Ectodermal cell (in vitro differentiated cells): ENCODE measurements around the gene BTF3L4.

Source experiments
- H3K27ac ChIP-seq: 2 replicates; pipeline ENCODE4 v1.7.0; 2013; ENCODE audit warnings: mild to moderate bottlenecking, low read depth, low read length; ENCODE audit not compliant: insufficient read depth, poor library complexity, severe bottlenecking
- H3K27me3 ChIP-seq: 2 replicates; pipeline ENCODE4 v1.7.0; 2013; ENCODE audit warnings: mild to moderate bottlenecking, low read length; ENCODE audit not compliant: insufficient read depth, control insufficient read depth, poor library complexity, severe bottlenecking
- H3K36me3 ChIP-seq: one replicate; pipeline ENCODE4 v1.7.0; 2013; ENCODE audit warnings: low read length; ENCODE audit not compliant: control insufficient read depth, insufficient read depth
- H3K4me1 ChIP-seq: one replicate; pipeline ENCODE4 v1.7.0; 2013; ENCODE audit warnings: low read length; ENCODE audit not compliant: control insufficient read depth, insufficient read depth
- H3K4me3 ChIP-seq: 2 replicates; pipeline ENCODE4 v1.7.0; 2013; ENCODE audit warnings: low read depth, low read length, control low read depth; ENCODE audit not compliant: insufficient read depth
- H3K9me3 ChIP-seq: 2 replicates; pipeline ENCODE4 v1.7.0; 2013; ENCODE audit warnings: mild to moderate bottlenecking, low read length, moderate library complexity; ENCODE audit not compliant: control insufficient read depth
- WGBS, 2 experiments: methylation state at CpG; one replicate each; pipeline ENCODE4 v1.1.7; 2013; ENCODE audit warnings: missing lambda C conversion rate in 2 of 2; 5-methylcytosine and 5-hydroxymethylcytosine counted together

BTF3L4 gene

DNA sequence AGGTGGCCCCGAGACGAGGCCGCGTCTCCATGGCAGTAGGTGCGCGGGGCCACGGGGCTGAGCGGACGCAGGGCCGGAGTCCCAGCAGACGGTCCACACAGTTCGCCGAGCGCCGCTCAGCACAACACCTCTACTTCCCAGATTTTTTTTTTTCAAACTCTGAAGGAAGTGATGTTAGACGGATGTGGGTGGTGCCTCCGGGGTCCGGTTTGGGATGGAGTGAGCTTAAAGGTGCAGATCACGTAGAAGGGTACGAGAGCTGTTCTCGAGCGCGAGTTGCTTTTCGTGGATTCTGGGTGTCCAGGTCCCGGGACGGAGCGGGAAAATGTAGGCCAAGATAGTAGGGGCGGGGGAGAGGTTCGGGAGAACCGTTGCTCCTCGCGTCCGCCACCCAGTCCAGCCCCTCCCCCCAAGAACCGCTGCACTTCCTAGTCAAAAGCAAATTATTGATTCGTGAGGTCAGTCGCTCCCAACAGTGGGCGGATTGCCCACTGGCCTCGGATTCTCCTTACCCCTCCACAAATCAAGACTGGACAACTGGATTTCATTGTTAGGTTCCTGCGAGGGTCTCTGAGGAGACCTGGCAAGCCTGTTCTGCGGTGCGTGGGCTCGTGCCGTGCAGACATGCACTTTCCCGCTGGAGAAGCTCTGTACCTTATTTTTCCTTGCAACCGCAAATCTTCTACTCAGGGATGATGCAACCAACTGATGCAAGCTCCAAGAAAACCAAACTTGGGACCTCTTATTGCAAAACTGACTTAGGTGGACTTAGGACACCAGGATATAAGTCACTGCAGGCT, 829 bp upstream of the BTF3L4 start, which contains the start of gene TXNDC12:
Gene TXNDC12, minus strand, starts transcription at position 126 of the 800 bp plus-strand sequence. Its CDS starts 95 bp downstream, at position 31.
- H3K9me3 ChIP-seq = no peaks in the 10 kb centered on the region
- H3K27me3 ChIP-seq = no peaks in the 10 kb centered on the region
- peak within 1 kb of the TSS; percentile 93 for H3K27ac ChIP-seq
- peaks cover 7% of the 10 kb centered on the region for H3K4me1 ChIP-seq
- H3K4me3 ChIP-seq = peak within 1 kb of the TSS; percentile 75
- H3K36me3 ChIP-seq = peaks cover 7% of the 10 kb centered on the region
- WGBS, 2 experiments = 0% methylated on average over 44 to 45 of the region's 45 CpGs

DNA sequence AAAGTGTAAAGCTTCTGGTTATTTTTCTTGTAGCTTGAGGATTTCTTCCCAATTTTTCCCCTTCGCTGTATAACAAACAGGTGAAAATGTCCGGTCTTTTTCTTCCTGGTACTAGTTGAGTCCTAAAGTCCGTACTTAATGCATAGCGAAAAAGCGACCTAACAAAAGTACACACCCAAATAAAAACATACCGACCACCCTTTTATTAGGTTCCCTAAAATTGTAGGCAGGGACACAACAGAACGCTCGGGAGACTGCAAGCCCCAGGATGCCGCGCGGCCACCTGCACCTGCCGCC, 281 bp upstream of the BTF3L4 start:
- Histone ChIP-seq H3K4me3 (peak overlapping the region; percentile 75), H3K4me1 (peaks cover 7% of the 10 kb centered on the region), H3K27me3 (no peaks in the 10 kb centered on the region), H3K36me3 (peaks cover 13% of the 10 kb centered on the region), H3K9me3 (no peaks in the 10 kb centered on the region), H3K27ac (peak overlapping the region; percentile 93)
- WGBS, 2 experiments = 0% methylated on average over 12 of the region's 12 CpGs

DNA sequence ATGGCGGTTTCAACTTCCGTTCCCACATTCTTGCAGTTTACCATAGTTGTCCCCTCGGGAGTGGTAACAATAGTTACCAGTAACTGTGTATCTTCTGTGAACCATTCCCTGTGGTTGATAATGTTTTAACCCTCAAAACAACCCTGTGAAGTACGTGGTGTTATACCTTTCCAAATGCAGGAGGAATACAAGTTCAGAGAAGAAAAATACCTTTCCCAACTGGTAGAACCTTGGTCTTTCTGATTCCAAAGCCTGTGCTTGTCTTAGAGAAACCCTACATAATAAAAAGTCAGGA, 789 bp downstream of the BTF3L4 start:
- Histone ChIP-seq H3K27me3 (no peaks in the 10 kb centered on the region), H3K36me3 (peaks cover 15% of the 10 kb centered on the region), H3K27ac (no peak overlapping the region), H3K9me3 (no peaks in the 10 kb centered on the region), H3K4me1 (peaks cover 7% of the 10 kb centered on the region), H3K4me3 (peak overlapping the region; percentile 75)
- whole genome bisulfite sequencing, 2 experiments = 0% methylated on average over 4 of the region's 4 CpGs

DNA sequence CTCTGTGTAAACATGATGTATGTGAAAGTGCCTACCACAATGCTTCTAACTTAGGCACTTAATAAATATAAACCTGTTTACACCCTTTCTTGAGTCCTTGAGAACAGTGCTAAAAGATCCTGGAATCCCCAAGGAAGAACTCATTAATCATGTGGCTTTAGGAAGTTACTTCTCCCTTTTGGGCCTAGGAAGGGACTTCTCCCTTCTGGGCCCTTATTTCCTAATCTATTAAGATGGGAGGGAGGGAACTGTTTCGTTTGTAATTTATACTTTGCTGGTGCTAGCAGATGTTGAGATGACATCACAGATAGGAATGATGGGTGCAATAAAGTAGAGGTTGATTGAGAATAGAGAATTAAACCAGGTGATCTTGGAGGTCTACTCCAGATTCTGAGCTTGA, 1.2 kb downstream of the BTF3L4 start:
- no peak overlapping the region for H3K27ac ChIP-seq
- peak overlapping the region; percentile 75 for H3K4me3 ChIP-seq
- 33 to 42% methylated on average over 1 of the region's 1 CpG for WGBS, 2 experiments

DNA sequence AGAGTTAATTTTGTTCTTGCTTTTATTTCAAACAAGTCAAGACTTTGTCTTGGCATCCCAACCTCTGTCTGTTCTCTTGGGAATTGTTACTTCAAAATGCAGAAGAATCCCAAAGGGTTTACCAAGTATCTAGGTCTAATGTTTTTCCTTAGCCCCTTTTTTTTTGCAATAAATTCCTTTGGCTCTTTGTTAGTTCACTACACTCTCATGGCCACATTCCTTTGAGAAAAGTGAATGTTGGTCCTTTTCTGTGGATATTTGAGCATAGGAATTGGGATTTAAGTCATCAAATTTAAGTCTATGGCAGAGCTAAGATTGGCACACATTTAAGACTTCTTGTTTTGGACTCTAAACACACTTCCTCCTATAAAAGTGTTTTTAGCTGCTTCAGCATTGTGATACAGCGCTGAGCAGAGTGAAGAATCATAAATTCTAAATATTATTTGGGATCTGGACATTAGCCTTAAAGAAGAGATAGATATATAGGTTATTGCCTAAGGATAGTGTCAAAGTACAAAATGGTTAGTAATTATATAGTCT, 1.9 kb downstream of the BTF3L4 start:
- H3K9me3 ChIP-seq = no peaks in the 10 kb centered on the region
- 100% methylated on average over 1 of the region's 1 CpG for WGBS, 2 experiments
- H3K27me3 ChIP-seq = no peaks in the 10 kb centered on the region
- H3K27ac ChIP-seq = no peak overlapping the region
- H3K36me3 ChIP-seq = peaks cover 18% of the 10 kb centered on the region
- peaks cover 7% of the 10 kb centered on the region for H3K4me1 ChIP-seq
- peak overlapping the region; percentile 75 for H3K4me3 ChIP-seq

More for the DNA sequence above, 1.2 kb downstream of the BTF3L4 start:
- Histone ChIP-seq H3K36me3 (peaks cover 15% of the 10 kb centered on the region), H3K4me1 (peaks cover 7% of the 10 kb centered on the region), H3K9me3 (no peaks in the 10 kb centered on the region), H3K27me3 (no peaks in the 10 kb centered on the region)

DNA sequence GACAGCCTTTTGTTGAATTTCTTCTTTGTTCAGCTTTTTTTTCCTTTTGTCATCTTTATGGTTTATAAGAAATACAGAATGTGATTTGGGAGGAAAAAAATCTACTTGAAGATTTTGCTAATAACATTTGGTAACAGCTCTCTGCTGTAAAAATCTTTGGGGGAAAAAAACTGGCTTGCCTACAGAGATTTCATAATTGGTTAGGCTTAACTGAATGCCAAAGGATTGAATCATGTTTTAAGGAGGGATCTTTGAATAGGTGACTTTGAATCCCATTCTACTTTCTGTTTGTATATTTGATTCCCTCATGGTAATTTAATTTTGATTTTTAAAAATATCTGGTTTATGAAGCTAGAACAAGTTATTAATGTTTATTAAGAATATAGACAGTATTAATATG, 3.2 kb downstream of the BTF3L4 start:
- no peaks in the 10 kb centered on the region for H3K27me3 ChIP-seq
- H3K27ac ChIP-seq = no peak overlapping the region
- H3K9me3 ChIP-seq = no peaks in the 10 kb centered on the region
- H3K4me1 ChIP-seq = peaks cover 7% of the 10 kb centered on the region
- H3K4me3 ChIP-seq = no peak overlapping the region
- peaks cover 29% of the 10 kb centered on the region for H3K36me3 ChIP-seq

DNA sequence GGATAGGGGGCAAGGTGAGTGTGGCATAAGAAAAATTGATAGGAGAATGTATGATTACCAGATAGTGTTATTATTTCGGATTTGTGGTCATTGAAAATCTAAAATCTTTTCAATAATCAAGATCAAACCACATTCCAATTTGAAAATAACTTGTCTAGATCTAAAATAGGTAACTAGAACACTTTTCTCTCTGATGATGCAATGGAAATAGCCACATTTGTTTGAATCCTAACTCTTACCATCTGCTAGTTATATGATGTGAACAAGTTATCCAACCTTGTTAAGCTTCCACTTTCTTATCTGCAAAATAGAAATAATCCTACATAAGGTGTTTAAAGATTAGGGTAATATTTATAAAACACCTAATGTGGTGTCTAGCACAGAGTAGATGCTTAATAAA, 3.8 kb downstream of the BTF3L4 start:
- Histone ChIP-seq H3K4me3 (no peak overlapping the region), H3K4me1 (peaks cover 7% of the 10 kb centered on the region), H3K9me3 (no peaks in the 10 kb centered on the region), H3K27me3 (no peaks in the 10 kb centered on the region), H3K27ac (no peak overlapping the region), H3K36me3 (peaks cover 34% of the 10 kb centered on the region)
- 100% methylated on average over 1 of the region's 1 CpG; no CpG with 5 or more reads in 1 of the 2 experiments for WGBS, 2 experiments

DNA sequence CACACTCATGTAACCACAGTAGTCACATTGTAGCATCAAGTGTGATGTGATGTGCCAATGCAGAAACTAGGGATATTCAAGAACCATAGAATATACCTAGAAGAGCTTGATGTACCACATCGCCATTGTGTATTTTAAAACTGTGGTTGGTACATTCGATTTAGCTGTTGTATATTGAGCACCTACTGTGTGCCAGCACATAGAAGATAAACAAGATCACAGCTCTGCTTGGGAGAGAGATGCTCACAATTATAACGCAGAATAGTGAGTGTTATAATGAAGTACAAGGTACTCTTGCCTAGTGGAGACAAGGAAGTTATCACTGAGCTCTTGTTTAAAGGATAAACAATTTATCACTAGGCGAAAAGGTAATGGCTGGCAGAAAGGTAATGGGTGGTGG, 4.7 kb downstream of the BTF3L4 start:
- Histone ChIP-seq H3K36me3 (peaks cover 39% of the 10 kb centered on the region), H3K27ac (no peak overlapping the region), H3K27me3 (no peaks in the 10 kb centered on the region), H3K4me3 (no peak overlapping the region), H3K9me3 (no peaks in the 10 kb centered on the region), H3K4me1 (peaks cover 7% of the 10 kb centered on the region)
- 96 to 98% methylated on average over 4 of the region's 4 CpGs for WGBS, 2 experiments

DNA sequence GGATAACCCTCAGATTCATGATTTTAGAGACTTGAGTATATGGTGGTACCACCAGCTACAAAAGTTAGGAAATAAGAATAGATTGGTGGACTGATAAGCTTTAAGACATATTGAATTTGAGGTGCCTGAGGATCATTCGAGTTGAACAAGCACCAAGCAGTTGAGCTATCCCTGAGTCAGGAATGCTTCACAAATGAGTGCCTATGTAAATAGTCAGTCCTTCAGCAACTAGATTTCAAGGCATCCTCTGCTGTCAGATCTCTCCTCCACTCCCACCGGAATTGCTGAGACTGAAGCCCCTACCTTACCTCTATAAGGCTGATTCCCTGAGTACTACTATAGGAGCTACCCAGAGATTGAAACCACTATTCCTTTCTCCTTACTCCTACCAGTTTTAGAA, 7.1 kb downstream of the BTF3L4 start:
- Histone ChIP-seq H3K27me3 (no peaks in the 10 kb centered on the region), H3K27ac (no peak overlapping the region), H3K9me3 (no peaks in the 10 kb centered on the region), H3K4me3 (no peak overlapping the region), H3K36me3 (peaks cover 44% of the 10 kb centered on the region), H3K4me1 (peaks cover 2% of the 10 kb centered on the region)
- 95 to 99% methylated on average over 2 of the region's 2 CpGs for WGBS, 2 experiments

DNA sequence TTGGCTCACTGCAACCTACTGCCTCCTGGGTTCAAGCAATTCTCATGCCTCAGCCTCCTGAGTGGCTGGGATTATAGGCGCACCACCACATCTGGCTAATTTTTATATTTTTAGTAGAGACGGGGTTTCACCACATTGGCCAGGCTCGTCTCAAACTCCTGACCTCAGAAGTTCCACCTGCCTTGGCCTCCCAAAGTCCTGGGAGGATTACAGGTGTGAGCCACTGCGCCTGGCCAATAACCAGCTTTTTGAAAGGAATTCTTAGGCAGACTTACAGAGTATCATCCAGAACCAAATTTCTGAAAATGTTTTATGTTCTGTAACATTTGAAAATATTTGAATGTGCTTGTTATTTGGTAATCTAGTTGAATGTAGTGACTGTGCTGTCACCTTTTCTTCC, 14.6 kb downstream of the BTF3L4 start:
- H3K9me3 ChIP-seq = no peaks in the 10 kb centered on the region
- peaks cover 10% of the 10 kb centered on the region for H3K36me3 ChIP-seq
- 93 to 98% methylated on average over 4 of the region's 4 CpGs for WGBS, 2 experiments

More for the DNA sequence above, 14.6 kb downstream of the BTF3L4 start:
- no peaks in the 10 kb centered on the region for H3K4me1 ChIP-seq
- H3K27me3 ChIP-seq = no peaks in the 10 kb centered on the region
- no peak overlapping the region for H3K27ac ChIP-seq
- H3K4me3 ChIP-seq = no peak overlapping the region
